T47D (cell line): ENCODE data around the gene CCDC136.
A peak's percentile ranks its signal among the peaks of the same experiment; 100 is the strongest.

ENCODE experiments used
- DNase-seq, 2 experiments: peaks; one replicate each; pipeline versions ENCODE4 v3.0.0 to v3.0.0-alpha.2; 2011 to 2012; ENCODE audit warnings: low read depth in 1 of 2, low spot score in 1 of 2
- JUND ChIP-seq: IDR thresholded peaks from 2 replicates; pipeline ENCODE4 v1.6.1; 2012; ENCODE audit warnings: low read depth
- in situ Hi-C: cut with HindIII; loops from 2 replicates; pipeline ENCODE4 v1.10.0; 2016; ENCODE audit warnings: low sequenced_read_pairs, low pct_unique_long_range_greater_than_20kb

Gene CCDC136

DNA sequence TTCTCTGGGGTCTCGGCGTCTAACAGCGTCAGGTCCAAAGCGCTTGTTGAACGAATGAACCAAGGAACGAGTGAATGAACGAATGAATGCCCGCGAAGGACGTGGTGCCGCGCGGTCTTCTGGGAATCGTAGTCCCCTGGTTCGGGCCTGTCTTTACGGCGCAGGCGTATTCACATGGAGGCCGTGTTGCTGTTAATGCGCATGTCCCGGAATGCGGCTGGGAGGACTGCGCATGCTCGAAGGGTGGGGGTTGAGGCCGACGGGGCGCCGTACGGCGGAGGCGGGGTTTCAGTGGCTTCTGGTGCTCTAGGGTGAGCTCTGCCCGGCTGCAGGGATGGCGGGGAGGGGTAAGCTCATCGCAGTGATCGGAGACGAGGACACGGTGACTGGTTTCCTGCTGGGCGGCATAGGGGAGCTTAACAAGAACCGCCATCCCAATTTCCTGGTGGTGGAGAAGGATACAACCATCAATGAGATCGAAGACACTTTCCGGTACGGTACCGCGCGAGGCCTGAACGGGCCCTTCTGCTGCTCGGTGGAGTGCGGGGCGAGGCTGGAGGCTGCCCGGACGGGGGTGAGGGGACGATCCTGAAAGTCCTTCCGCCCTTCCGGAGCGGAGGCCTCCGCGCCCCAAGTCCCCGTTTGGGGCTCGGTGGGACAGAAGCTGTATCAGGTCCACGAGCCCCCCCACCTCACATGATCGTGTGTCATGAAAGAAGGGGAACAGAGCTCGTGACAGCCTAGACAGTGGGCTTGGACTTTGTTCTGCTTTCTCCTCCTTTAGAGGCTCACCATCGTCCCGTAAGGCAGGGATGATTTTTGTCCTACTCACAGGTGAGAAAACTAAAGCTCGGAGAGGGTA is 71.0 kb downstream of the CCDC136 start, which contains the start of gene ATP6V1F:
Gene ATP6V1F, plus strand, starts transcription at position 286 of the 862 bp plus-strand sequence. Its CDS starts 49 bp downstream, at position 335.
- DNase-seq = peak; percentile 88 to 96
- in situ Hi-C loops = no loop called here
- TF ChIP-seq JUND = no peak

DNA sequence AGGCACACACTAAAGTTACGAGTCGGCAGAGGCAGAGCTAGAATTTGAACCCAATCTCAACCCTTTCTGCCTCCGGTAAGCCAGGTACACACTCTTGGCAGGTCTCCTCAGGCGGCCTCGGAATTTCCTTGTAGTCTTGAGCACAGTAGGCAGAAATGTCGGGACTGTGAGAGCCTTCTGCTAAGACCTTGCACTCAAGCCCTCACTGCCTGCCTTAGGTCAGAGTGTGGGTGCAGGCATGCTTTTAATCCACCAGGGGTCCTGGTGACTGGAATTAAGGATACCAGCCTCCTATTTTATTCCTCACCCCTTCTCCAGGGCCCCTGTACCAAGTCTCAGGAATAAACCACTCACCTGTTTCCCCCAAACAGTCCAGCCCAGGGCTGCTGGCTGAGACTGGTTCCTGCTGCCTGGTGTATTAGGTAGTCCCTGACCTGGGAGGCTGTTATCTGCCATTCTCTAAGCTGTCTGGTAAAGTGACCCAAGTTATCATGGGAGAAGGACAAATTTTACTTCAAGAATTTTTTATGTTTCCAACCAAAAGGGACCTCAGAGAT is 71.7 kb downstream of the CCDC136 start:
- in situ Hi-C loops = no loop called here
- no peak for TF ChIP-seq JUND
- DNase-seq = peak in 1 of 2 experiments; percentile 67

DNA sequence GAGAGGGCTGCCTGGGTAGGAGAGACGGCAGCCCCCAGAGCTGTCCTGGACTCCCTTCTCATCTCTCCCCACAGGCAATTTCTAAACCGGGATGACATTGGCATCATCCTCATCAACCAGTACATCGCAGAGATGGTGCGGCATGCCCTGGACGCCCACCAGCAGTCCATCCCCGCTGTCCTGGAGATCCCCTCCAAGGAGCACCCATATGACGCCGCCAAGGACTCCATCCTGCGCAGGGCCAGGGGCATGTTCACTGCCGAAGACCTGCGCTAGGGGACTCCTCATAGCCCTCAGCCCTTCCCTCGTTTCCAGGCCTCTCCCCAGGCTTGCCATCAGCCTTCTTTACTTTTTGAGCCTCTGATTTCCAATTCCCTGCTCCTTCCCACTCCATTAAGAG is 73.5 kb downstream of the CCDC136 start:
- in situ Hi-C loops = no loop called here
- no peak for DNase-seq
- no peak for TF ChIP-seq JUND

DNA sequence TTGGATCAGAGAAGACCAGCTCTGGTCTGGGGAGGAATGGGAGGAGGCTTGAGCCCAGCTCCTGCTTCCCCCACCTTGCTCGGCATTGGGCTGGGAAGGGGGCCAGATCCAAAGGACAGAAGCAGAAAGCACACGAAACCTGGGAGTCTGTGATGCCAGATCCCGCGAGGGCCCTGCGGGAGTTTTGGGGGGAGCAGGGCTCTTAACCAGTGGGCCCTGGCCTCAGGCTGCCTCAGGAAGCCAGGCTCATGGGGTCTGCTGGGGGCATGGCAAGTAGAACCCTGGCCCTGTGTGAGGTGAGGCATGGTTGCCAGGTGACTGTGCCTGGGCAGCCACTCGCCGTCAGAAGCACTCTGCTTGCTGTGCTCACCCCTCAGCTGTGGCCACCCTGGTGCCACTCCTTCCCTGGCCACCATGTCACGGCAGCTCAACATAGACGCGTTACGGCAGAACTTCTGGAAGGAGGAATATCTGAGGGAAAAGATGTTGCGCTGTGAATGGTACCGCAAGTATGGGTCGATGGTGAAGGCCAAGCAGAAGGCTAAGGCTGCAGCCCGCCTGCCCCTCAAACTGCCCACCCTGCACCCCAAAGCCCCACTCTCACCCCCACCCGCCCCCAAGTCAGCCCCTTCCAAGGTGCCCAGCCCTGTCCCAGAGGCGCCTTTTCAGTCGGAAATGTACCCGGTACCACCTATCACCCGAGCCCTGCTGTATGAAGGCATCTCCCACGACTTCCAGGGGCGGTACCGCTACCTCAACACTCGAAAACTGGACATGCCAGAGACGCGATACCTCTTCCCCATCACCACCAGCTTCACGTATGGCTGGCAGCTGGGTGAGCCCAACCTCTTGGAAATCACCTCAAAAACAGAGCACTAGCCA is 74.5 kb downstream of the CCDC136 start:
- no peak for DNase-seq
- TF ChIP-seq JUND = no peak
- in situ Hi-C loops = no loop called here

DNA sequence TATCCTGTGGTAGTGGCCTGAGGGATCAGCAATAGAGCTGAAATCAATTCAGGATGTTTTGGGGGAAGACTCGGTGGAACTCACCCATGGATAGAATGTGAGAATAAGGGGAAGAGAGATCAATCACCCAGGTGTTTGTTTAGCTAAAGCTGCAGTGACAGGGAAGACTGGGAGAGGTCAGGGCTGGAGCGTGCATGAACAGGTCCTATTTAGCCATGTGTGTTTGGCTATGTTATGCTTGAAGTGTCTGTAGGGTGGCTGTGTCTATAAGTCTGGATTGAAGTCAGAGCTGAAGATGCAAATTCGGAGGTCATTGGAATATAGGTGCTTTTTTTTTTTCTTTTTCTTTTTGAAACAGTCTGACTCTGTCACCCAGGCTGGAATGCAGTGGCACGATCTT is 75.5 kb downstream of the CCDC136 start:
- in situ Hi-C loops = no loop called here
- no peak for DNase-seq
- TF ChIP-seq JUND = no peak

DNA sequence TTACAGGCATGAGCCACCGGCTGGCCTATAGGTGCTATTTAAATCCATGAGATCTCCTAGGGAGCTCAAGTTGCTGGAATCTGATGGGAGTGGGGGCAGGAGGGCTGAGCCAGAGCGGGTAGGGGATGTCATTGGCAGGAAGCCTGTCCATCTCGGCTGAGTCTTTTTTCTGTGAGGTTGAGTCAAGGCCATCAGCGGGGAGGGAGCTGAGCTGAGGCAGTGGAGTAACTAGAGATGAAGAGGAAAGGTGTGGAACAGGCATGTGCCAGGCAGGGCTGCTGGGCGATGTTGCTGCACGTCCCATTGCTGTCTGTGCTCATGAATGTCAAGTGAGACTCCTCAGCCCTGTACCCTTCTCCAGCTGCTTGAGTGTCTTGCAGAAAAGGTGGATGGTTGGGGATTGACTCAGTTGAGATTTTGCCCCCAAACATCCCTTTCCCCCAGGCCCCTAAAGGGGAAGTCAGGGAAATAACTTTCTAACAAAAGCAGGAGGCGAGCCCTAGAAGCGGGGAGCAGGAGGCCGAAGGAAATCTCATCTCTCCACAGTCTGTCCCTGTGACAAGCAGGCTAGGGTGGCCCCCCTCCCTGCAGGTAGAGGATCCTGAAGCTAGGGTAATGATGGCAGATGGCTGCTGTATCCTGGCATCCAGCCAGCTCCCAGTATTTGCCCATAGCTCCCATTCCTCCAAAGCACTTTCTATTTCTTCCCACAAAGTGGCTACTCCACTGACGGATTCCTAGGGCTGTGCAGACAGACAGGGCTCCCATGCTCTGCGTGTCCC is 76.3 kb downstream of the CCDC136 start:
- TF ChIP-seq JUND = no peak
- peak in 1 of 2 experiments; percentile 22 for DNase-seq
- in situ Hi-C loops = no loop called here

DNA sequence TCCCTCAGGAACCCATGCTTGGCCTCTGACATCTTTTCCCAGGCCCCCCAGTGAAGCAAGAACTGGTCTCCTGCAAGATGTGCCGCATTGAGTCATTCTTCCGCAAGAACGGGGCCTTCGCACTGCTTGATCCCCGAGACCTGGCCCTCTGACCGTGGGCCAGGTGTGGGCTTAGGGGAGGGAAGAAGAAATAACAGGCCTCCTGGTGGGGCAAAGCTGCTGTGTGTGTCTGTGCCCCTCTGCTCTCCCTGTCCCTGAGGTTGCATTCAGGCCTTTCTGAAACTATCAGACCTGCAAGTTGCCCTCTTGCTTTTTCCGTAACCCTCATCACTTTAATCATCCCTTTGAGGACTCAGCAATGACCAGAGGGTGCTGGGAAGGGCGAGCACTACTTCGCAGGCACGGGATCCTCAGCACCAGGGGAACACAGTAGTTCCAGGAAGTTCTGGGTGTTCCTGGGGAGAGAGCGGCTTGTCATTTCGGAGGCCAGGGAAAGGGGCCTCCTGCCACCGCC is 76.9 kb downstream of the CCDC136 start:
- no peak for DNase-seq
- in situ Hi-C loops = no loop called here
- no peak for TF ChIP-seq JUND

DNA sequence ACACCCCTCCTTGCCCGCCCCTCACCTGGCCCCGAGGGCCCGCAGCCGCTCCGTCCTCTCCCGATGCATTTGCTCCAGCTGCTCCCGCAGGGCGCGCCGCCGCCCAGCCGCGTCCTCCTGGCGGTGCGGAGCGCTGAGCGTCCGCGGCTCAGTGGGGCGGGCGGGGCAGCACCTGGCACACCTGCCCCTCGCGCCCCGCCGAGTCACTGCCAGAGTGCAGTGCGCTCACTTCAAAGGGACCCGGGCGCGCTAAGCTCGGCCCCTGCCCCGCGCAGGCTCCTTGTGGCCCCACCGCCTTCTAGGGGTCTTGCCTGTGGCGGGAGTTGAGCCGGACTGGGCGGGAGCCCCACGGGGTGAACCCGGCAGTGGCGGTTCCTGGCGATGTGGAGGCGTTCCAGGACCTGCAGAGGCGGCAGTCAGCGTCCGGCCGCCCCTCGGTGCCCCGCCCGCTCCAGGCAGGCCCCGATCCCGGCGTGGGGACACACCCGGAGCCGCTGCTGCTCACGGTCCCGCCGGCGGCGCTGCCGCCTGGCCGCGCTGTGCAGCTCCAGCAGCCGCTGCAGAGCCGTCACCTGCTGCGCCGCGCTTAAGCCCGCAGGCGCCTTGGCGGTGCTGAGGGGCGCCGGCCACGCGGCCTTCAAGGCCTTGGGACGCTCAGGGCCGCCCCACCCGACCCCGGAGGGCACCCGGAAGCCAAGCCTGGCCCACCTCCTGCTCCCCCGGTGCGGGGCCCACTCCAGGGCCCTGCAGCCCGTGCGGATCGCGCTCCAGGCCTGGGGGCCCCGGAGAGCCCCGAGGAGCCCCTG is 77.6 kb downstream of the CCDC136 start:
- in situ Hi-C loops = no loop called here
- no peak for TF ChIP-seq JUND
- peak in 1 of 2 experiments; percentile 39 for DNase-seq

DNA sequence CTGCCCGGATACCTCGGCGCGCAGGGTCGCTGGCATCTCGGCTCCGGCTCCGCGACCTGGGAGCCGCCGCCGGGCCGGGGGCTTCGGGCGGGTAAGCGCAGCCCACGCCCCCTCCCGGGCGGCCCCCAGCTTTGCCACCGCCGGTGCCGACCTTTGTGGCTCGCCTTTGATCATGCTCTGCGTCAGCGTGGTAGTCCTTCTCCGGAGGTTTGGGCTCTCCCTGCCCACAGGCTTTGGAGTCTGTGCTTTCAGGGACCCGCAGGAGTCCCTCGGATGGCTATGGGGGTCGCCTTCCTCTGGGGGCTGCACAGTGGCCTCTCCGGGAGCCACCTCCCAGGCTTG is 78.1 kb downstream of the CCDC136 start:
- no peak for DNase-seq
- no peak for TF ChIP-seq JUND
- in situ Hi-C loops = no loop called here

DNA sequence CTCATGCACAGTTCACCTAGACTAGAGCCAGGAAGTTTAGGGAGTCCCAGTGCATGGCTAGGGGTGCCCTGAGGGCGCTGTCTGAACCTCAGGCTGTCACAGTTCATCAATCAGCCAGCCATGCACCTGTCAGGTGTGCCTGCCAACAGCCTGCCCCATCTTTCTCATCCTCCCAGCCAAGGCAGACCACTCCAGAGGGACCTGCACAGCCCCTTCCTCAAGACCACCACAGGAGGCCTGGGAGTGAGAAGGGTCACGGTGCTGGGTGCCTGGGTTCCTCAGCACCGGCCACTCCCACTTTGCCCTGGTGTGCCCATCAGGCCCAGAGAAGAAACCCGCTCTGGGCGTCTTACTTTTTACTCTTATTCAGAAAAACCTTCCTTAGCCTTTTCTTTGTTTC is 79.3 kb downstream of the CCDC136 start:
- in situ Hi-C loops = no loop called here
- DNase-seq = no peak
- no peak for TF ChIP-seq JUND
